GM12864 (cell line): ENCODE results near the gene SLC25A20.

ENCODE experiments used
- DNase-seq: peaks from one replicate; pipeline ENCODE4 v3.0.0-alpha.2; 2011; ENCODE audit warnings: low read depth
- H3K4me3 ChIP-seq: 2 replicates; pipeline ENCODE4 v1.5.1; 2011; ENCODE audit warnings: mild to moderate bottlenecking, low read depth, low read length, control low read depth
- TF ChIP-seq, protein P1 (sequence below): IDR thresholded peaks from 2 replicates; pipeline ENCODE4 v1.5.1; 2011; ENCODE audit warnings: low read depth, mild to moderate bottlenecking, moderate library complexity, low read length, control low read depth, inconsistent platforms; ENCODE audit errors: missing control alignments

SLC25A20 gene

DNA sequence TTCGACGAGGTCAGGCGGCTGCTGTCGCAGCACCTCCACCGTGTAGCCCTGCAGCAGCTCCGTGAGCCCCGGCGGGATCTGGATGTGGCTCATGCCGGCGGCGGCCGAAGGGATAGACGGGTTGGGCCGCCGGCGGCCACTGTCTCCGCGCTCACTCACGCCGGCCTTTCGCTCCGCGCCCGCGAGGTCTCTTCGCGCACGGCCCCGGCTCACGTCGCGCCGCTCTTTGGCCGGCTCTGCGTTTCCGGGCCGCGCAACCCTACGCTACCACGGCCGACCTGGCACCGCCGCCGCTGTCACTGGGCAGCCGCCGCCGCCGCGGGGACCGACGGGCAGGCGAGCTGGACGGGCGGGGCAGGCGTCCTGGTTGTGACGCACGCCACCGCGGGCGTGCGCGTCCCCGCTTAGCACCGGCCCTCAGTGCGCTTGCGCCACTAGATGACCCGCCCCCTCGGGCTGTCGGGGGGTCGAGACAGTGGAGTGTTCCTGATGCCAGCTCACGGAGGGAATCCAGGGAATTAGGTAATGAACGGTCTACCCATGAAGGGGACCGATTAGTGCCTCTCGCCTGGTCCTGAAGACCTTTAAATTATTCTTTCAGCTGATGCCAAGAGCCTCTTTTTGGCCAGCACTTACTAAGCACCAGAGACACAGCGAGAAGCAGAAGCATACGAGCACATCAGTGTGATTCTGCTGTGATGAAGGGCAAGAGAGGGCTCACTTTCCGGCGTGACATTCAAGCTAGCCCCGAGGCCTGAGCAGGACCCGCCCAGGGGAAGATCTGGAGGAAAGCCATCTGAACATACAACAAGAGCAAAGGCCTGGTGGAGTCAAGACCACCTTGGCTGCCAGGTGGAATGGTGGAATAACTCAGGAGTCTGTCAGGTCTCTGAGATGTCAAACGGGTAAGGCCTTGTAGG, 50.9 kb downstream of the SLC25A20 start, which contains the start of gene PRKAR2A:
TSS of gene PRKAR2A (minus strand) at position 371 of the 920 bp plus-strand sequence. CDS start at position 93, 278 bp downstream.
- peak; percentile 68 for DNase-seq
- peak within 1 kb of the TSS; percentile 95 for H3K4me3 ChIP-seq
- TF ChIP-seq, protein P1, sequence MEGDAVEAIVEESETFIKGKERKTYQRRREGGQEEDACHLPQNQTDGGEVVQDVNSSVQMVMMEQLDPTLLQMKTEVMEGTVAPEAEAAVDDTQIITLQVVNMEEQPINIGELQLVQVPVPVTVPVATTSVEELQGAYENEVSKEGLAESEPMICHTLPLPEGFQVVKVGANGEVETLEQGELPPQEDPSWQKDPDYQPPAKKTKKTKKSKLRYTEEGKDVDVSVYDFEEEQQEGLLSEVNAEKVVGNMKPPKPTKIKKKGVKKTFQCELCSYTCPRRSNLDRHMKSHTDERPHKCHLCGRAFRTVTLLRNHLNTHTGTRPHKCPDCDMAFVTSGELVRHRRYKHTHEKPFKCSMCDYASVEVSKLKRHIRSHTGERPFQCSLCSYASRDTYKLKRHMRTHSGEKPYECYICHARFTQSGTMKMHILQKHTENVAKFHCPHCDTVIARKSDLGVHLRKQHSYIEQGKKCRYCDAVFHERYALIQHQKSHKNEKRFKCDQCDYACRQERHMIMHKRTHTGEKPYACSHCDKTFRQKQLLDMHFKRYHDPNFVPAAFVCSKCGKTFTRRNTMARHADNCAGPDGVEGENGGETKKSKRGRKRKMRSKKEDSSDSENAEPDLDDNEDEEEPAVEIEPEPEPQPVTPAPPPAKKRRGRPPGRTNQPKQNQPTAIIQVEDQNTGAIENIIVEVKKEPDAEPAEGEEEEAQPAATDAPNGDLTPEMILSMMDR: no peak

DNA sequence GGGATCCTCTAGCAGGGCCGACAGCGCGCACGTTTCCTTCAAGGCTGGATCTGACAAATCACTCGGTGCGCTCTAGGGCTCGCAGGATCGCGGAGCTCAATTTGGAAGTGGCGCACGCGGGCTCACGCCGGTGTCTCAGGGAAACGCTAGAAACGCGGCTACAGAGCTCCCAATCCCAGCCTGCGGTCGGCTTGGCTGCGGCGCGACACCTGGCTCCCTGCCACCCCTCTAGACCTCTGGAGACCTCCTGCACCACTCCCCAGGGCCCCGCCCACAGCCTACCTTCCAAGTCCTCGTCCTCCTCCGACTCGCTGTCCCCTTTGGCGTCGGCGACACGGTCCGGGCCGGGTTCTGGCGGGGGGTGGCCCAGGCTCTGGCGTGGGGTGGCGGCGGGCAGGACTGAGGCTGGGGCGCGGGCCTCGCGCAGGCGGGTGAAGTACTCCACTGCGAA, 51.6 kb downstream of the SLC25A20 start:
- TF ChIP-seq, protein P1: no peak
- peak overlapping the region; percentile 95 for H3K4me3 ChIP-seq
- DNase-seq: no peak

DNA sequence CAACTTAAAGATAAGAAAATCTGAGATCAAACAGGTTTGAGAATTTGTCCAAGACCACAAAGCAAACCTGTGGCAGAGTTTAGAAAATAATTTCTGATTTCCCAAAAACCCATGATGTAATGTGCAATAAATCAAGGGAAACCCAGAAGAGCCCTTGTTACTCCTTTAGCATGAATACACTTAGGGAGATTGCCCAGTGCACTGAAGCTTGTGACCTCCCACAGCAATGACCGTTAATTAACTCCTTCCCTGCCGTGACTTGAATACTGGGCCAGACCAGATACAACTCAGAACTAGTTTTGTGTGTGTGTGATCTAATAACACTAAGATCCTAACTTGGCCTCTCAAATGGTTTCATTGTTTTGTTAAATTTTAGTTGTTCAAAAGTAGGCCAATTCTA, 53.5 kb downstream of the SLC25A20 start:
- DNase-seq: no peak
- no peak overlapping the region for H3K4me3 ChIP-seq

DNA sequence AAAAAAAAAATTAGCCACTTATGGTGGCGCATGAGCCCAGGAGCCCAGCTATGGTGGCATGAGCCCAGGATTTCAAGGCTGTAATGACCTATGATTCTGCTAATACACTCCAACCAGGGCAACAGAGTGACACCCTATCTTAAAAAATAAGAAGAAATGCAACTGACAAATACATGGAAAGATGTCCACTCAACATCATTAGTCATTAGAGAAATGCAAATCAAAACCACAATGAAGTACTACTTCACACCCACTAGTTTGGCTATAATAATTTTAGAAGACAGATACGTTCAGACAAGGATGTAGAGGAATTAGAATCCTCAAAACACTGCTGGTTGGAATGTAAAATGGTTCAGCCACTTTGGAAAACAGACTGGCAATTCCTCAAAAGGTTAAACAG, 61.5 kb downstream of the SLC25A20 start:
- DNase-seq: no peak
- H3K4me3 ChIP-seq: no peak overlapping the region
- TF ChIP-seq, protein P1: no peak

More for the DNA sequence above, 53.5 kb downstream of the SLC25A20 start:
- TF ChIP-seq, protein P1: no peak

DNA sequence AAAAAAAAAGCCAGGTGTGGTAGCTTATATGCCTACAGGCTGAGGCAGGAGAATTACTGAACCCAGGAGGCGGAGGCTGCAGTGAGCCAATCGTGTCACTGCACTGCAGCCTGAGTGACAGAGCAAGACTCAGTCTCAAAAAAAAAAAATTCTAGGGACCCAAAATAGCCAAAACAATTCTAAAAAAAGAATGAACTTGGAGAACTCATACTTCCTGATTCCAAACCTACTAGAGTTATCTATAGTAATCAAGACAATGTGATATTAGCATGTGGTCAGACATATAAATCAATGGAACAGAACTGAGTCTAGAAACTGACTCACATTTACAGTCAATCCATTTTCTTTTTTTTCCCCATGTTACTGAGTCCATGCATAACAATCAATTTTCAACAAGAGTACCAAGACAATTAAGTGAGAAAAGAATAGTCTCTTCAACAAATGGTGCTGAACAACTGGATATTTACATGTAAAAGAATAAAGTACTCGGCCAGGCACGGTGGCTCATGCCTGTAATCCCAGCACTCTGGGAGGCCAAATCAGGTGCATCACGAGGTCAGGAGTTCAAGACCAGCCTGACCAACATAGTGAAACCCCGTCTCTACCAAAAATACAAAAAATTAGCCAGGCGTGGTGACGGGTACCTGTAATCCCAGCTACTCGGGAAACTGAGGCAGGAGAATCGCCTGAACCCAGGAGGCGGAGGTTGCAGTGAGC, 62.9 kb downstream of the SLC25A20 start:
- TF ChIP-seq, protein P1: no peak
- no peak overlapping the region for H3K4me3 ChIP-seq
- DNase-seq: no peak

DNA sequence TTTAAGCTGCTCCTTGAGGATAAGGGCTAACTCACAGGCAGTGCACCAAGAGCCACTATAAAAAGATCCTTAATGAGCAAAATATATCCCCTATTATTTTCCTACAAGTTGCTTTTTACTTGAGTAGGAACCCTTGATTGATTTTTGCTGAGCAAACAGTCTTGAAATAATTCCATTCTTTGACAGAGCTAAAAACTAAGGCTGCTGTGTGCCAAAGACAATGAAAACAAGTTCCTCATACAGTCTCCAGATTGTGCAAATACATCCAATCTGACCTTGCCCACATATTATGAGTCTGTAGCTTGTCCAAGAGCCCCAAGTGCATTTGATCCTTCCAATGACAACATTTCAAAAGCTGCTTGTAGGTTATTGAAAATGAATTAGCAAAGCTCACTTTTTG, 66.0 kb downstream of the SLC25A20 start:
- TF ChIP-seq, protein P1: no peak
- H3K4me3 ChIP-seq: no peak overlapping the region
- DNase-seq: no peak
